Keratinocyte (primary cell): ENCODE measurements around the gene ADISSP. TPM values are rescaled to one million over a fixed set of nuclear protein-coding genes. Genes with fewer than 3 reads are reported as not detected.

ENCODE experiments used
- DNase-seq: peaks from one replicate; pipeline ENCODE4 v3.0.0-alpha.2; 2011; ENCODE audit warnings: low read depth, missing footprints, low spot score
- FAIRE-seq: peaks from 2 replicates; lab custom pipeline; 2011; peaks lifted over from hg19 to GRCh38; lab: Jason Lieb, UNC
- H2AFZ ChIP-seq: 2 replicates; pipeline ENCODE4 v1.6.0; 2012; ENCODE audit warnings: low read length, control low read depth, inconsistent platforms; ENCODE audit not compliant: control insufficient read depth
- H3K27ac ChIP-seq: 2 replicates; pipeline ENCODE4 v1.5.1; 2011; ENCODE audit warnings: low read length; ENCODE audit not compliant: control insufficient read depth, insufficient read depth
- H3K27me3 ChIP-seq: 3 replicates; pipeline ENCODE4 v1.6.0; 2011; ENCODE audit warnings: low read length; ENCODE audit not compliant: control insufficient read depth, insufficient read depth; ENCODE audit errors: extremely low read depth
- H3K36me3 ChIP-seq, 2 experiments: 2 replicates in 1 of 2; 3 replicates in 1 of 2; pipeline ENCODE4 v1.5.1; 2011; ENCODE audit warnings: low read length in 2 of 2, mild to moderate bottlenecking in 1 of 2; ENCODE audit not compliant: control insufficient read depth in 2 of 2, insufficient read depth in 2 of 2; ENCODE audit errors: extremely low read depth in 1 of 2
- H3K4me1 ChIP-seq: 3 replicates; pipeline ENCODE4 v1.5.1; 2011; ENCODE audit warnings: low read length; ENCODE audit not compliant: control insufficient read depth, insufficient read depth; ENCODE audit errors: extremely low read depth
- H3K4me2 ChIP-seq: 3 replicates; pipeline ENCODE4 v1.6.0; 2011; ENCODE audit warnings: low read depth, low read length; ENCODE audit not compliant: control insufficient read depth, insufficient read depth; ENCODE audit errors: extremely low read depth
- H3K4me3 ChIP-seq, 3 experiments: fragments of 200-600 bp in 1 of 3; sonication (generic) in 1 of 3; 2 replicates in 2 of 3; 3 replicates in 1 of 3; pipeline ENCODE4 v1.5.1; 2011 to 2016; ENCODE audit warnings: low read length in 3 of 3, mild to moderate bottlenecking in 3 of 3, control low read depth in 2 of 3, inconsistent platforms in 1 of 3, low read depth in 1 of 3, mixed read lengths in 1 of 3, mixed run types in 1 of 3, moderate library complexity in 1 of 3; ENCODE audit not compliant: control insufficient read depth in 2 of 3, insufficient read depth in 2 of 3; ENCODE audit errors: extremely low read depth in 1 of 3
- H3K79me2 ChIP-seq: 2 replicates; pipeline ENCODE4 v1.6.0; 2012; ENCODE audit warnings: low read length; ENCODE audit not compliant: control insufficient read depth, insufficient read depth
- H3K9ac ChIP-seq: 3 replicates; pipeline ENCODE4 v1.6.0; 2011; ENCODE audit warnings: low read length; ENCODE audit not compliant: control insufficient read depth, insufficient read depth; ENCODE audit errors: extremely low read depth
- H3K9me1 ChIP-seq: 3 replicates; pipeline ENCODE4 v1.6.0; 2011; ENCODE audit warnings: low read length; ENCODE audit not compliant: control insufficient read depth, insufficient read depth; ENCODE audit errors: extremely low read depth
- H3K9me3 ChIP-seq: 2 replicates; pipeline ENCODE4 v1.5.1; 2012; ENCODE audit warnings: low read depth, low read length; ENCODE audit not compliant: control insufficient read depth
- H4K20me1 ChIP-seq: 3 replicates; pipeline ENCODE4 v1.6.0; 2011; ENCODE audit warnings: low read length; ENCODE audit not compliant: control insufficient read depth, insufficient read depth; ENCODE audit errors: extremely low read depth
- EZH2 ChIP-seq: IDR thresholded peaks from one replicate; pipeline ENCODE4 v1.6.1; 2012; ENCODE audit warnings: inconsistent platforms, mild to moderate bottlenecking, low read length, moderate library complexity
- dilution Hi-C: fragments of 300-500 bp; cut with MboI; formaldehyde crosslinking; loops from one replicate; pipeline ENCODE4 v1.7.0; 2020; ENCODE audit warnings: low sequenced_read_pairs; ENCODE audit not compliant: extremely low pct_ligation_motif_present
- polyA plus RNA-seq, 5 experiments: library from polyadenylated mRNA; depleted of rRNA in 3 of 5; stranded (reverse) in 3 of 5; stranded (forward) in 1 of 5; unstranded in 1 of 5; fragments of >200 nt; gene quantifications; 1 replicate in 1 of 5; 2 replicates in 3 of 5; 3 replicates in 1 of 5; pipeline versions ENCODE4 v1.2.1 to v1.2.3, GENCODE V29; 2011 to 2012; ENCODE audit warnings: missing spikeins in 2 of 5, low read depth in 1 of 5, low replicate concordance in 1 of 5
- TF ChIP-seq, protein P1 (sequence below), 3 experiments: IDR thresholded peaks in 1 of 3; conservative IDR thresholded peaks in 1 of 3; optimal IDR thresholded peaks in 1 of 3; 2 replicates in 2 of 3; 3 replicates in 1 of 3; pipeline versions ENCODE3 to v1.5.1; 2011; ENCODE audit warnings: low read length in 3 of 3, mild to moderate bottlenecking in 3 of 3, moderate library complexity in 2 of 3, control low read depth in 1 of 3, inconsistent platforms in 1 of 3; ENCODE audit not compliant: insufficient read depth in 2 of 3; ENCODE audit errors: extremely low read depth in 1 of 3

ADISSP gene
- polyA plus RNA-seq, 1 donor (not counting 4 experiments of a cell fraction or from before 2014, with no cell fraction given) = 28.2 TPM

DNA sequence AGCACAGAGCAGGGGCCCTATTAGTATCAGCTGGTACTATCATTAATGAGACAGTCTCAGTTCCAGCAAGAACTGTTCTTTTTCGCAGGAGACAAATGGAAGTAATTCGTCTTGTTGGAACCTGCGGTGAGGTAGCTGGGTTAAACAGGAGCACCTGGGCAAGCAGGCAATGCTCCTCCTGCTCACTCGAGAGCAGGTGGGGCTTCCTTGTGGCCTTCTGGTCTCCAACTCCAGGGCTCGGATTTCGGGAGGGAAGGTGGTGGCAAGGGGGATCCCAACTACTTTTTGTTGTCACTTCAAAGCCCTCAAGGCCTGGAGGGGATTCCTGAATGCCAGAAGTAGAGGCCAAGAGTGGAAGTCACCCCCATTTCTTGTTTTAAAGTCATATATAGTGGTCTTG lies 15.0 kb upstream of the ADISSP start:
- dilution Hi-C loops = no loop called here
- H3K27ac ChIP-seq = no peak overlapping the region
- H3K9me1 ChIP-seq = peaks cover 4% of the 10 kb centered on the region
- peaks cover 10% of the 10 kb centered on the region for H3K27me3 ChIP-seq
- TF ChIP-seq EZH2 = no peak
- TF ChIP-seq, protein P1, sequence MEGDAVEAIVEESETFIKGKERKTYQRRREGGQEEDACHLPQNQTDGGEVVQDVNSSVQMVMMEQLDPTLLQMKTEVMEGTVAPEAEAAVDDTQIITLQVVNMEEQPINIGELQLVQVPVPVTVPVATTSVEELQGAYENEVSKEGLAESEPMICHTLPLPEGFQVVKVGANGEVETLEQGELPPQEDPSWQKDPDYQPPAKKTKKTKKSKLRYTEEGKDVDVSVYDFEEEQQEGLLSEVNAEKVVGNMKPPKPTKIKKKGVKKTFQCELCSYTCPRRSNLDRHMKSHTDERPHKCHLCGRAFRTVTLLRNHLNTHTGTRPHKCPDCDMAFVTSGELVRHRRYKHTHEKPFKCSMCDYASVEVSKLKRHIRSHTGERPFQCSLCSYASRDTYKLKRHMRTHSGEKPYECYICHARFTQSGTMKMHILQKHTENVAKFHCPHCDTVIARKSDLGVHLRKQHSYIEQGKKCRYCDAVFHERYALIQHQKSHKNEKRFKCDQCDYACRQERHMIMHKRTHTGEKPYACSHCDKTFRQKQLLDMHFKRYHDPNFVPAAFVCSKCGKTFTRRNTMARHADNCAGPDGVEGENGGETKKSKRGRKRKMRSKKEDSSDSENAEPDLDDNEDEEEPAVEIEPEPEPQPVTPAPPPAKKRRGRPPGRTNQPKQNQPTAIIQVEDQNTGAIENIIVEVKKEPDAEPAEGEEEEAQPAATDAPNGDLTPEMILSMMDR (optimal IDR thresholded peaks at IDR 0.05 in 1 of 3, IDR thresholded peaks at IDR 0.05 in 1 of 3, conservative IDR thresholded peaks at IDR 0.05 in 1 of 3; ENCODE audit: extremely low read depth in 1 of 3, insufficient read depth in 2 of 3, low read length in 3 of 3) = no peak
- FAIRE-seq = peak; percentile 57
- peaks cover 0 to 9% of the 10 kb centered on the region in 2 experiments for H3K36me3 ChIP-seq
- no peaks in the 10 kb centered on the region for H3K9me3 ChIP-seq
- peaks cover 37% of the 10 kb centered on the region for H3K4me1 ChIP-seq
- H3K4me3 ChIP-seq = no peak overlapping the region
- peaks cover 21% of the 10 kb centered on the region for H4K20me1 ChIP-seq
- H3K79me2 ChIP-seq = peaks cover 31% of the 10 kb centered on the region
- no peak overlapping the region for H2AFZ ChIP-seq
- H3K9ac ChIP-seq = no peak overlapping the region
- peak overlapping the region; percentile 3 for H3K4me2 ChIP-seq
- no peak for DNase-seq

DNA sequence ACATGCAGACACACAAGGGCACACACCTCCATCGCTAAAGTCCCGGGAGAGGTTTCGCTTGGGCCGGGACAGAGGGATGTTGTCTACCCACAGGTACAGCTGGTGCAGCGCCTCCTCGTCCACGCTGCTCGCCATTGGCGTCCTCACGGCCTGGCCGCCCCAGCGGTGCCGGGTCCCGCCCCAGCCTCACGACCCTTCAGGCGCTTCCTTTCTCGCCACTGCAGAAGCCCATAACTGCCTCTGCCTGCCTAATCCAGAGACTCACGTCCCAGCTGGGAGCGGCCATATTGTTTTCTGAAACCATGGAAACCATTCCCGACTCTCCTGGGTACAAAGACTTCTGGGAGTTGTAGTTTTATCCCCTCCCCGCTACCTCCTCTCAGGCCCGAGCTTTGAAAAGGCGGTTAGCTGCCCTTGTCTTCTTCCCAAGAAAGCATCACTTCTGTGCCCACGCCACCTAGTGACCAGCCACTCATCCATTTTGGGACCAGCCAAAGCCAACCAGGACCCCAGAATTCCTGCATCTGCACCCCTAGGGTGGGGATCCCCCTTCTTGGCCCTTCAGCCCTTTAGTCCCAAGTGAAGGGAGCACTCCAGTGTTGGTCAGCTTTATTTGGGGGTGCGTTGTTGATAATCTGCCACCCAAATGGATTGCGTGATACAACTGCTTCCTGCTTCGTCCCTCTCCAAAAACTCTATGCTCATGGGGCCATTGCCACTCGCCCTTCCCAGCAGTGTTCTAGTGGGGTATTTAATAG lies 13.8 kb upstream of the ADISSP start, which contains the start of gene SPEF1:
SPEF1 (minus strand) TSS at position 296 of the 758 bp plus-strand sequence; CDS start at position 135, 161 bp downstream.
- DNase-seq = no peak
- peak; percentile 95 for FAIRE-seq
- Histone ChIP-seq H2AFZ (peak within 1 kb of the TSS; percentile 50), H3K9me3 (no peaks in the 10 kb centered on the region), H3K4me1 (peaks cover 40% of the 10 kb centered on the region), H4K20me1 (peaks cover 21% of the 10 kb centered on the region), H3K36me3 (peaks cover 0 to 9% of the 10 kb centered on the region in 2 experiments), H3K79me2 (peaks cover 31% of the 10 kb centered on the region), H3K27ac (no peak within 1 kb of the TSS), H3K27me3 (peaks cover 10% of the 10 kb centered on the region), H3K4me2 (peak within 1 kb of the TSS; percentile 83), H3K9me1 (peaks cover 4% of the 10 kb centered on the region), H3K4me3 (peak within 1 kb of the TSS; percentile 34 to 58 (median 39)), H3K9ac (peak within 1 kb of the TSS; percentile 56)
- dilution Hi-C loops = no loop called here
- TF ChIP-seq, protein P1 (optimal IDR thresholded peaks at IDR 0.05 in 1 of 3, IDR thresholded peaks at IDR 0.05 in 1 of 3, conservative IDR thresholded peaks at IDR 0.05 in 1 of 3; ENCODE audit: extremely low read depth in 1 of 3, insufficient read depth in 2 of 3, low read length in 3 of 3) = peak; percentile 18 to 65 (median 20)
- TF ChIP-seq EZH2 = no peak
